Tongue (tissue), 2 donors: ENCODE data around the gene SLC2A4. TPM values are rescaled to one million over a fixed set of nuclear protein-coding genes. Genes with fewer than 3 reads are reported as not detected.

Source experiments
- DNase-seq: peaks from one replicate; pipeline ENCODE4 v3.0.0-alpha.2; 2015
- total RNA-seq: library from RNA; depleted of rRNA; stranded (reverse); fragments of >200 nt; gene quantifications from one replicate; pipeline ENCODE4 v1.2.3, GENCODE V29; 2014

Gene SLC2A4
- total RNA-seq, 1 donor from 2014 or later: 75.2 TPM

DNA sequence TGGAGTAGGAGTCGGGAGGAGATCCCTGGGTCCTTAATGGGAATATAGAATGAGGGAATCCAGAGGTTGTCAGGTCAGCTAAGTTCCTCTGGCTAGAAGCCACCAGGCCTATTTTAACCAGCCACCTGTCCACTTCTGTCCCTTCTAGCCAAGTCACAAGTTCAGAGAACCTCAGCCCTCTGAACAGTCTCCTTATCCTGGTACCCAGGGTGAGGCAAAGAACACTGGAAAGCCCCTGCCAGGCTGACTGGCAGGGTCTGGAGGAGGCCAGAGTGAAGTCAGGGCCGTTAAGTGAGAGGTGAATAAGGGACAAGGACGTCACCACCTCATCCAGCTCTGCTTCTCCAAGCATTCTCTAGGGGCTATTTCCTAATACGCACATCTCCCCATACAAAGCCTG is 32.7 kb upstream of the SLC2A4 start:
- peak; percentile 65 for DNase-seq

DNA sequence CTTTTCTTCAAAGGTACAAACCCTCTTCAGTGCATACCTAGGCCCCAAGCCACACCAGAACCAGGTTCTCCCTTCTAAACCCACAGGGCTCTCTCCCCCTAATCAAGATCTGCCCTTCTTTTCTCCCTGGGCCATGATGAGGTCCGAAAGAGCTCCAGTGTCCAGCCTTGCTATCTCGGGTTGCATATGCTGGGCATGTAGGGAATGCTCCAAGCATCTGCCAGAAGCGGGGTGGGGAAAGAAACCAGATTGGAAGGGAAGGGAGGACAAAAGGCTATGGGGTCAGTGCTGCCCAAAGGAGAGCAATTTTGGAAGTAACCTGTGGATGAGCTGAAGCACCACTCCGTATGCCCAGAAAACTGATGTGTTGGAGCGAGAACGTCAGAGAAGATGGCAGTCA is 32.3 kb upstream of the SLC2A4 start:
- no peak for DNase-seq

DNA sequence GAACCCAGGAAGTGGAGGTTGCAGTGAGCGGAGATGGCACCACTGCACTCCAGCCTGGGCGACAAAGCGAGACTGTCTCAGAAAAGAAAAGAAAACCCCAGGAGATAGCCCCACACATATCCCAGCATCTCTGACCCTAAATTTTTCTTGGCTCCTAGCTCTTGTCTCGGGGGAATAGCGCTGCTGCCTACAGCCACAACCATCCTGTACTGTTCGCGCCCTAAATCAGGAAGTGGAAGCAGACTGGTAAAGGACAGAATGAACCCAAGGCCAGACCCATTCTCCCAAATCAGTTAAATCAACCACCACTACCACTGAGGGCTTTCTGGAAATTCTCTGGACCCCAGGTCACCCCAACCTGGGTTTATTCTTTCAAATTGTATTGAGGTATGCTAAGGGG is 31.7 kb upstream of the SLC2A4 start:
- DNase-seq: no peak

DNA sequence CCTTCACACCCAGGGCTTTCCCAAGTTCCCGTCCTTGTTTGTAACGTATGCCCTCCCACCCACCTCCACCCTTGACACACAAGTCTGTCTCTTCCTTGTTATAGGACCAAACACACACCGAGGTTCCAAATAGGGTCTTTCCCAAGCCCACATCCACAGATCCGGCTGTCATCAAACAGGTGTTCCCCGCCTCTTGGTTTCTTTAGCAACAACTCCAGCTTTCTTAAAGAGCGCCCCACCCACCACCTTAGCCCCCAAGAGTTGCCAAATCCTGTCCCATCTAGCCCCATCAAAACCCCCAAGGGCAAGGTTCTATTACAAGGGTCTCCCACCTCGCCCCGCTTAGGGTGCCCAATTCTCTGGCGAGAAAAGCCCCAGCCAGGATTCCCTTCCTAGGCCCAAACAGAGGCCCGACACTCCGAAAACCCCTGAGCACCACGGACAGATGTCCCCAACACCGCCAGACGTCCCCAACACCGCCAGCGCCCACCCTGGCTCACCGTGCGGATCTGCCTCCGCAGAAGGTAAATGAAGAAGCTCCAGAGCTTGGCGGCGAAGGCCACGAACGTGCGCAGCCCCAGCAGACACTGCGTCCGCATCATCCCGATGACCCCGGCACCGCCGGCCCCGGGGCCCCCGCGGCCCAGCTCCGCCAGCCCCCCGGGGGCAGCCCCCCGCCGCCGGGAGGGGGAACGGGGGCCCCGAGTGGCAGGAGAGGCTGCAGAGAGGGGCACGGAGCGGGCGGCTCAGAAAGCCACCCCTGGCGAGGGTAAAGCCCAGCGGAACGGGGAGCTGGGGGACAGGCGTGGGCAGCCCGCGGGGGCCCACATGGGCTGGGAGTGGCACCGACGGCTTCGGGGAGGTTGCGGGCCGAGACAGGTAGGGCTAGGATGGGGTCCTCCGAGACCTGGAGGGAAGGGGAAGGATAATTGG is 30.6 kb upstream of the SLC2A4 start:
- DNase-seq: peak; percentile 45

DNA sequence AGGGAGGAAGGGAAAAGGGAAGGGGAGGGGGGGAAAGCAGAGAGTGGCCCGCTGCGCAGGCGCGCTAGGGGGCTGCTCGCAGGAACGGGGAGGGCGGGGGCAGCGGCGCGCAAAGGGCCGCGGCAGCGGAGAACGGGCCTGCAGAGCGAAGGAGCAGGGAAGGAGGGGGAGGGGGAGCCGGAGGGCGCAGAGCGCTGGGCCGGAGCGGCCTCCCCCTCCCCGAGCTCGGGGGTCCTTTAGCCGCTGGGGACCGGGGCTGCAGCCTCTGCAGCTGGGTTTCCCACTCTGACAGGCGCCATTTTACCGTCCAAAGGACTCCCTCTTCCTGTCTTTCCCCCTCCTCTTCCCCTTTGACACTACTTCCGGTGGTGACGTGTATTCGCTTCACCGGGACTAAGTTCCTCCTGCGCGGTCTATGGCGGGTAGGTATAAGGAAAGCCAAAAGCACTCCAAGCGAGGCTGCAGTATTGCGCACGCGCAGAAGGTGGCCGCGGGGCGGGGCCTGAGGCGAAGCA is 29.8 kb upstream of the SLC2A4 start, which contains the start of gene CTDNEP1:
CTDNEP1 (minus strand) TSS at position 74 of the 515 bp plus-strand sequence. CDS start 438 bp downstream, outside the sequence.
- DNase-seq: peak; percentile 100

DNA sequence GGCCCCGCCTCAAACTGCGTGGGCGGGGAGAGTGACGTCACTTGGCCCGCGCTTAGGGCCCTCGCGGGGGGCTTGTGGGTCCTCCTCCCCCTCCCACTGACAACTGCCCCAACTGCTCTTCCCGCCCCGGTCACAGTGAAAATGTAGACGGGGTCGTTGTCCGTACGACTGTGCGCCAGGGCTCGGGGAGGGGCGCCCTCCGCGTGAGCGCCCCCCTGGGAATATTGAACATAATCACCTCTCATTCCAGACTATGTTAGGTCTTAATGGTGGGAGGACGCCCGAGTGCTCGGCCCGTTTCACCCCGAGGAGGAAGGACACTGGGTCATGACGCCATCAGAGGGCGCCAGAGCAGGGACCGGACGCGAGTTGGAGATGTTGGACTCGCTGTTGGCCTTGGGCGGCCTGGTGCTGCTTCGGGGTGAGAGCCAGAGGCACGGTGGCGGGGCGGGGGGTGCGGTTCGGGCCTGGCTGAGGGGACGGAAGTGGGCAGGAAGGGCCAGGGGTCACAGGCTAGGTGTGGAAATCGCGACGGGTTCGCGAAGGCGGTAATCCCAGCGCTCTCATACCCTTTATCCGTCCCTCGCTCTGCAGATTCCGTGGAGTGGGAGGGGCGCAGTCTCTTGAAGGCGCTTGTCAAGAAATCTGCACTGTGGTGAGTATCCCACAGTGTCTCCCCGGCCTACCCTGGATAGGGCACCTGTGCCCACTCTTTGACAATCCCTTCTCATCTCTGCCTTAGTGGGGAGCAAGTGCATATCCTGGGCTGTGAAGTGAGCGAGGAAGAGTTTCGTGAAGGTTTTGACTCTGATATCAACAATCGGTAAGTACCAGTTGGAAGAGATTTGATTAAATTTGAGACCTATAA is 29.1 kb upstream of the SLC2A4 start, which contains the start of gene ELP5:
ELP5 (plus strand) TSS at position 40 of the 868 bp plus-strand sequence; CDS start at position 376, 336 bp downstream.
- peak; percentile 97 for DNase-seq

DNA sequence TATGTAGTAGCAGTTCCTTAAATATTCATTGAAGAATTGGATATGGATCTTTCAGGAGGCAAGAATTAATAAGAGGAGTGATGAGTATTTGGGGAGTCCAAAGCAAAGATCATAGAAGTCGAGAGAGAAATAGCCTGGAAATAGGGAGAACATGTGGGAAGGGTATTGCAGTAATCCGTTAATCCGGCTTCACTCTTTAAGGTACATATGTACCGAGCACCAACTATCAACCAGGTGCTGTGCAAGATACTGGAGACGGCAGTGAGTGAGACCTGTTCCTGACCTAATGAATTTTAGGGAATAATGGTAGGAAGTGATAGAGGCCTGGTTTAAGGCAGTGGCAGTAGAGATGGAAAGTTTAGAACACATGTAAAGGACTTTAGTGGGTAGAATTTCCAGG is 28.4 kb upstream of the SLC2A4 start:
- no peak for DNase-seq

DNA sequence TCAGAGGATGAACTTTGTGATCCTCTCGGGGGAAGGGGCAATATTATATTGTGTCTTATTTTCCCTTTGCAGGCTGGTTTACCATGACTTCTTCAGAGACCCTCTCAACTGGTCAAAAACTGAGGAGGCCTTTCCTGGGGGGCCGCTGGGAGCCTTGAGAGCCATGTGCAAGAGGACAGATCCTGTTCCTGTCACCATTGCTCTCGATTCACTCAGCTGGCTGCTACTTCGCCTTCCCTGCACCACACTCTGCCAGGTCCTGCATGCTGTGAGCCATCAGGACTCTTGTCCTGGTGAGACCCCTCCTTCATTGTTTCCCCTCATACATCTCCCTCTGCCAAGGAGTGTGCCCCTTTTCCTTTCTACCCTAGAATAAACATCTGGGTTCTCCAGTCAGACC is 27.0 kb upstream of the SLC2A4 start:
- DNase-seq: no peak

DNA sequence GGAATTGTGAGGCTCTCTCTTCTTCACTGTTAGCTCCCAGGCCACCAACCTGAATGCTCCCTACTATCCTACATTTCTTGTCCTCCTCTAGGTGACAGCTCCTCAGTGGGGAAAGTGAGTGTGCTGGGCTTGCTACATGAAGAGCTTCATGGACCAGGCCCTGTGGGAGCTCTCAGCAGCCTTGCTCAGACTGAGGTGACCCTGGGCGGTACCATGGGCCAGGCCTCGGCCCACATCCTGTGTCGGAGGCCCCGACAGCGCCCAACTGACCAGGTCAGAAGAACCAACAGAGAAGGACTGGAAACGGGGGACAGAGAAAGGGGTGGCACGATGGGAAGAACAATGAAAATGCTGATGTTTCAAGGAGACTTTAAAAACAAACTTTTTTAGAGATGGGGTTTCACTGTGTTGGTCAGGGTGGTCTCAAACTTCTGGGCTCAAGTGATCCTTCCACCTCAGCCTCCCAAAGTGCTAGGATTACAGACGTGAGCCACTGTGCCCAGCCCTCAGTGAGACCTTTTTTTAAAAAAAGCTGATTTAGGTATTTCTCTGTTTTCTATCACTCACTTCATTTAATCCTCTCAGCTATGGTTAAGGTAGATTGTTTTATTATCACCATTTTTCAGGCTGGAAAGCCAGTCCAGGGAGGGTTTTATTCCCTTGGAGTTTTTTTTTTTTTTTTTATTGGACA is 24.6 kb upstream of the SLC2A4 start:
- no peak for DNase-seq

DNA sequence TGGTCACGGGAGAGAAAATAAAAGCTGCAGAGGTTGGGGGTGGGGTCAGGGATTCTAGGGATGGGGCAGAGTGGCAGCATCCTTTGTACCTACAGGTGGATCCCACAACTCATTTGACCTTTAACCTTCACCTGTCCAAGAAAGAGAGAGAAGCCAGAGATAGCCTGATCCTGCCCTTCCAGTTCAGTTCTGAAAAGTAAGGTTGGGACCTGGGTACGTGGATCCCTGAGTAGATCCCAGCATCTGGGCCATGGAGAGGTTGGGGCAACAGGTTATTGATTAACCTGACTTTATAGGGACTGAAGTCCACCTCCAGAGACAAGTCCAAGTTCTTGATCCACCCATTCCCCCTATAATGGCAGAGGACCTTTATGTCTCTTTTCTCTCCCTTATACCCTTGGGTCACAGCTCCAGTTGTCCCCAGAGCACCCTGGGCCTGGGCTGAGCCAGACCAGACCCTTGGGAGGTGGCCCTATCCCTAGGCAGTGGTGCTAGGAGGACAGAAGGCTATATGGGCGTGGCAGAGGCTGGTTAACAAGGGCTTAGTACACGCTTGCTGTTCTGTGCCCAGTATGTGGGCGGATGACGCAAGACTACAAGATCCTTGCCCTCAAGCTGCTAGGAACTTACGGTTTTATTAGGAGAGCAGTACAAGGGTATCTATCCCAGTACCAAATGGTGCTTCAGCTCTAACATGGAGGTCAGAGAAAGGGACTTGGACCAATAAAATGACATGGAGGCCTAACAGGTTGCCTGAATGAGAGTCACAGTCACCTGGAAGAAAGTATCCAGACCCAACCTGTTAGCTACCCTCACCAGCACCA is 22.6 kb upstream of the SLC2A4 start:
- no peak for DNase-seq

DNA sequence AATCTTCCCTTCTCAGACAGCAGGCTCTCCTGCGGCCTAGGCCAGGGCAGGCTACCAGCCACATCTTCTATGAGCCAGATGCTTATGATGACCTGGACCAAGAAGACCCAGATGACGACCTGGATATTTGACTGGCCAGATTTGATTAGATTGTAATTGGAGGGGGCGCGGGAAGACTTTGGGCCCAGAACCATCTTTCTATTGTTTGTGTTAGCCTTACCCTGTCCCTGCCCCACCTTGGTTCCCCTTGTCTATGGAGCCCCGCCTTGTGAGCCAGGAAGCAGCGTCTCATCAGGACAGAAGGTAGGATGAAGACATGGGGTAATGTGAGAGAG is 22.0 kb upstream of the SLC2A4 start:
- no peak for DNase-seq

DNA sequence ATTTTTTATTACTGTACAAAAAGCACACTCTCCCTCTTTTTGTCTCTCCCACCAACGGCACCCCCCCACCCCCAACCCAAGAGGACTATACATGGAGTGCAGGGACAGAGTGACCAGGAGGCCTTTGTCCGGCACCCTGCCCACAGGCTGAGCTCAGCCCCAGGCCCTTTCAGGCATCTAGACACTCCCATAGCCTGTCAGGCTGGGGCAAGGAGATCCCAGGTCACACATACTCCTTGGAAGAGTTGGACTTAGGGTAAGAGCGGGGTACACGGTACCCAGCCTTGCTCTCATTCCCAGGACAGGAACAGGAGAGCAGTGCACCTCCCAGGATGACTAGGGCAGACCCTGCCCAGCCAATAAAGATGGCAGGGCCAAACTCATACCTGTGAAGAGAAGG is 21.4 kb upstream of the SLC2A4 start:
- DNase-seq: no peak

DNA sequence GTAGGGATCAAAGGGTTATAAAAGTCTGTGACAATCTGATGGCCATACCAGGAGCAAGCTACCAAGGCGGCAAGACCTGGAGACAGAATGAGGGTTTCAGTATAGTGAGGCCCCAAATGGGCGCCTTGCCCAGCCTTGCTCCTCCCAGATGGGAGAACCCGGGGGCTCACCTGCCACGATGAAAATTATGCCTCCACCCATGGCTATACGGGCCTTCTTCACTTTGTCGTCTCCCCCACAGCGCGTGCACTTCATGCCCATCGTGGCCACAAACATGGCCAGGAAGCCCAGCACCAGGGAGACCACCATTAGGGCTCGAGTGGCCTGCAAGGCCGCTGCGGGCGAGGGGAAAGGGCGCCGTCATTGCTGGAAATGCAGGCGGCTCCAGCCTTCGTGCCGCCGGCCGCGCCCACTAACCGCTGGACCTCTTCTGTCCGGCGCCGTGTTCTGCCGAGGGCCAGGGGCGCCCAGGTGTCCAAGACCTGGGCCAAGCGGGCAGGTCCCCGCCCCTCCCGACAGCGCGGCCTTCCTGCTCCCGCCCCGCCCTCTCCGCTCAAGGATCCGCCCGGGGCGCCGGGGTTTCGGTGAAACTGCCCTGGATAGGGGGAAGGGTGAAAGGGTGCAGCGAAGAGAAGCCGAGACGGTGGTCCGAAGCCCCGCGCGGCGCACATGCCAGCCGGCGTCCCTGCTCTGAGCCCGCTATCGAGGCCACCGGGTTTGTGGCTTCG is 20.7 kb upstream of the SLC2A4 start:
- DNase-seq: no peak

DNA sequence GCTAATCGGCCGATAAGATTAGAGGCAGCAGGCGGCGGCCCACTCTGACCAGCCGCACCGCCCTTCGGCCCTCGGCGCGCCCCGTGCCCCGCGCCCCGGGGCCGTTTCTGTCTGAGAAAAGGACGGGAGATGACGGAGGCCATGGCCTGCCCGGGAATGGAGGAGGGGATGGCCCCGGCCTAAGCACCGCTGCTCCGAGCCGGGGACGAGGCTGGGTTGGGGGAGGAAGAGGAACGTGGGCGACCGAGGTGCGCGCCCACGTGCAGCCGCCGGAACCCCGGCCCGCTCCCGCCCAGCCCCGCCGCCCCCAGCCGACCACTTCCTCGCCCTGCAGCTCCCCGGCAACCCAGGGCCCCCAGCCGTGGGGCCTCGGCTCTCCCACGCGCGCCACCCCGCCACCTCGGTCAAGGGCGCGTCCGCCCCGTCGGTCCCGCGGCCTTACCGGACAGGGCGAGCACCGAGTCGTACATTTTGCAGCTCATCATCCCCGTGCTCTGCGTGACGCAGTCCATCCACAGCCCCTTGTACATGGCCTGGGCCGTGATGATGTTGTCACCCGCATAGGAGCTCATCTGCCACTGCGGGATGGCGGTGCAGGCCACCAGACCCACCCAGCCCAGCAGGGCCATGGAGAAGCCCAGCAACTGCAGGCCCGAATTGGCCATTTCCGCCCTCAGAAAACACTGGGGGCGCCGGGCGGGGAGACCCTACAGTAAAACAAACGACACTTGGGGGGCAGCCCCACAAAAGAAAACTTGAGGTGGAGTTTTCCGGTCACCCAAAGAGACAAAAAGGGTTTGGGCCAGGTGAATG is 19.9 kb upstream of the SLC2A4 start:
- no peak for DNase-seq

DNA sequence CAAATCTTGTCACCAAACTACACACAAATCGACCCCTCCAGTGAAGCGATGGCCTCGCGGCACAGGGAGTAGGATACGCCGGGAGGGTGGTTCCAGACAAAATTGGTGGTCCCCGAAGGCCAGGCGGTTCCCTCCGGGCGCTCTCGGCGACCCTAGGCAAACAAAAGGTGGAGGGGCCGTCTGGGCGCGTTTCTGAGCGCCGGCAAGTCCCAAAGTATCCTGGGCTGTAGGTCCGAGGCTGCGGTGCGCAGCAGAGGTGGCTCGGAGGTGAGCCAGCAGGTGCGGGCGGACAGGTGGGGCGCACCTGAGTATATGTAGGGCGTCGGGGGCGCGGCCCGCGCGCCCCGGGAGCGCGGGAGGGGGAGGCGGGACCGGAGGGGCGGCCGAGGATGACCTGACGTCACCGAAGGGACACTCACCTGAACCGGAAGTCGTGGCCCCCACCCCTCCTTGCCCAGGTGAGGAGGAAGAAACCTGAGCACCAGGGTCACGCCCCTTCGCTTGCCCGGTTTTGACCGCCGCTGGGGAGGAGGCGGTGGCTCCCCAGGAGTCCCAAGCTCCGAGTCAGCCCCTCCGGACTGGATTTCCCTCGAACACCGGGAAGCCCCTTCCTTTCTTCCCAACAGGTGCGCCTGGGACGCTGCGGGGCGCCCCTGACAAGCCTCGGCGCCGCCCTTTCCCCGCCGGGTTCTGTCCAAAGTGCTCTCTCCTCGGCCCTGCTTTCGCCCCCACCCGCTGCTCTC is 19.2 kb upstream of the SLC2A4 start, which contains the start of gene CLDN7:
CLDN7 (minus strand) TSS at position 287 of the 743 bp plus-strand sequence. CDS start 435 bp downstream, outside the sequence.
- no peak for DNase-seq

DNA sequence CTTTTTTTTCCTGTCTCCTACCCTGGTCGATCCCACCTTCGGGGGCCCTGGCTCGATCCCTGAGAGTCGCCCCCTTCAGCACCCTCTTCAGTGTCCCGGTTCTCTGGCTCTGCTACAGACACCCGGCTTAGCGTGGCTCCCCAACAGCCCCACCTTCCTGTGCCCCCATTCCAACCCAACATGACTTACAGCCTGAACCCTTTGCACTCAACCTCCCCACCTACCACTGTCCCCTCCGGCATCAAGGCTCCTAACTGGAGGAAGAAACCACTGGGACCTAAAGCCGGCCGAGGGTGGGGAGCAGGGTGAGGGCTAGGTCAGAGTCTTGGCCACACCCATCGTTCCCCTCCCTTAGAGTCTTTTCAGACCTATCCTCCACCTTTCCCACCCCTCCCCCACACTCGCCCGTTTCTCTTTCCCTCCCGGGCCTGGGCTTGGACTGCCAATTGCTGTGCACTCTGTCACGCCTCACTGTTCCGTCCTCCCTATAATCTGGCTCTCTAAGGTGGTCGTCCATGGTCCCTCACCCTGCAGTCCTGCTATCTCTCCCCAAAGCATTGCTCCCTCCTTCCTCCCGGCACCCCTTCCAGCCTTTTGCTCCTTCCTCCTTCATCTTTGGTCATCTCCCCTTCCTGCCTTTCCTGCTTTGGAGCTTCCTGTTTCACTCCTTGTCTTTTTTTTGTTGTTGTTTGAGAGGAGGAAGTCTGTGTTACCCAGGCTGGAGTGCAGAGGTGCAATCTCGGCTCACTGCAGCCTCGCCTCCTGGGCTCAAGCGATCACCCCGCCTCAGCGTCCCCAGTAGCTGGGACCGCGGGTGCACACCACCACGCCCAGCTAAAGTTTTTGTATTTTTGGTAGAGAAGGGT is 18.4 kb upstream of the SLC2A4 start:
- no peak for DNase-seq

DNA sequence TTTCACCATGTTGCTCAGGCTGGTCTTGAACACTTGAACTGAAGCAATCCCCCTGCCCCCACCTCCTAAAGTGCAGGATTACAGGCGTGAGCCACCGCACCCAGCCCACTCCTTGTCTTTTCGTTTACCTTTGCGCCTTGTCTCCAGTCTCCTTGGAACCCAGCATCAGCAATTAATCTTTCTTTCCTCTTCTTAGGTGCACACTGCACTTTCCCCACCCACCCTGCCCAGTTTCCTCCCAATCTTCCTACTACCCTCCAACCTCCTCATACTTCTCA is 17.8 kb upstream of the SLC2A4 start:
- no peak for DNase-seq

DNA sequence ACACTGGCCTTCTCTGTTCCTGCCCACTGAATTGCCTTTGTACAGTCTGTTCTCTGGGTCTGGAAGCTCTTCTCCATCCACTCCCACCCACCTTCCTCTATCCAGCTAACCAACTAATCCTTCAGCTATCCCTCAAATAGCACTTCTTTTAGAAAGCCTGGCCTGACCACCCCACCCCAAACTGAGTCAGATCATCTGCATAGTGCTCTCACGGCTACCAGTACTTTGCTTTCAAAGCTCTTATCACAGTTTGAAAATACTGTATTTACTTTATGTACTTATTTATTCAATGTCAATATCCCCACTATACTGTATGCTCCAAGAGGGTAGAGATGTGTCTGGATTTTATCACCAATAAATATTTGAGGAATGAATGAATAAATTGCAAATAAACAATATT is 14.7 kb upstream of the SLC2A4 start:
- DNase-seq: no peak
